ENCODE measurements around the gene PCBP3.

GRCh38 chr21:45629046-45629981 lies 14.2 kb upstream of the PCBP3 start:
- TF ChIP-seq CTCF (IDR thresholded peaks at IDR 0.05) (no peak), POLR2A (IDR thresholded peaks at IDR 0.05) (no peak), POLR2AphosphoS5 (IDR thresholded peaks at IDR 0.05) (no peak)
